Activated naive CD8-positive, alpha-beta T cell treated with anti-CD3 and anti-CD28 coated beads, Interleukin-2, amount 50 U/mL, for 16 hours (primary cell): ENCODE data around the gene NFKBIE.

Experiments
- DNase-seq: peaks from one replicate; pipeline ENCODE4 v3.0.0-alpha.2; 2020; ENCODE audit warnings: low read depth, low spot score

Gene NFKBIE

GRCh38 chr6:44227148-44227793 is 38.1 kb downstream of the NFKBIE start:
- DNase-seq, result no peak

- DNase-seq, result no peak
These were observed 38.8 kb downstream of the NFKBIE start for GRCh38 chr6:44226368-44227147.

- no peak for DNase-seq
These were observed 39.6 kb downstream of the NFKBIE start for GRCh38 chr6:44225579-44226325.

GRCh38 chr6:44224965-44225305 is 40.4 kb downstream of the NFKBIE start:
- no peak for DNase-seq

GRCh38 chr6:44224029-44224964 is 41.1 kb downstream of the NFKBIE start:
- DNase-seq, result no peak

GRCh38 chr6:44223319-44224028 is 41.9 kb downstream of the NFKBIE start, which contains the start of gene SLC29A1:
Gene SLC29A1 (plus strand): TSS chr6:44223595. CDS start chr6:44227314, 3,719 bp downstream.
- DNase-seq, result peak; percentile 66

GRCh38 chr6:44222486-44223318 is 42.6 kb downstream of the NFKBIE start:
- no peak for DNase-seq

- no peak for DNase-seq
These were observed 43.4 kb downstream of the NFKBIE start for GRCh38 chr6:44221961-44222335.

- DNase-seq, result peak; percentile 29
These were observed 43.9 kb downstream of the NFKBIE start for GRCh38 chr6:44221291-44221960.

GRCh38 chr6:44220913-44221290 is 44.4 kb downstream of the NFKBIE start:
- no peak for DNase-seq

- DNase-seq, result no peak
These were observed 45.3 kb downstream of the NFKBIE start for GRCh38 chr6:44219815-44220784.

- DNase-seq, result no peak
These were observed 46.1 kb downstream of the NFKBIE start for GRCh38 chr6:44219053-44219814.

- DNase-seq, result no peak
These were observed 47.8 kb downstream of the NFKBIE start for GRCh38 chr6:44217332-44218143.

- DNase-seq, result no peak
These were observed 48.5 kb downstream of the NFKBIE start, which contains the start of gene MYMX for GRCh38 chr6:44216677-44217331. Gene MYMX (plus strand): TSS chr6:44216926. CDS start chr6:44217472, 546 bp downstream.

GRCh38 chr6:44214307-44214706 is 51.0 kb downstream of the NFKBIE start:
- no peak for DNase-seq

- no peak for DNase-seq
These were observed 54.1 kb downstream of the NFKBIE start for GRCh38 chr6:44211284-44211683.
